Breast epithelium (tissue), 3 donors: ENCODE results near the gene PAX4.

ENCODE experiments used
- POLR2A ChIP-seq: fragments of 450-650 bp; IDR thresholded peaks from one replicate; pipeline ENCODE4 v1.6.1; 2016; ENCODE audit warnings: antibody characterized with exemption, mild to moderate bottlenecking, moderate library complexity
- POLR2AphosphoS5 ChIP-seq, 3 donors: sonication (generic); formaldehyde crosslinking; IDR thresholded peaks; one replicate each; pipeline ENCODE4 v1.6.1; 2017; ENCODE audit warnings: antibody characterized with exemption in 3 of 3
- TF ChIP-seq, protein P1 (sequence below), 3 donors: fragments of 450-650 bp; IDR thresholded peaks; one replicate each; pipeline ENCODE4 v1.5.1; 2016 to 2017; ENCODE audit warnings: antibody characterized with exemption in 3 of 3, mild to moderate bottlenecking in 3 of 3, moderate library complexity in 3 of 3

DNA sequence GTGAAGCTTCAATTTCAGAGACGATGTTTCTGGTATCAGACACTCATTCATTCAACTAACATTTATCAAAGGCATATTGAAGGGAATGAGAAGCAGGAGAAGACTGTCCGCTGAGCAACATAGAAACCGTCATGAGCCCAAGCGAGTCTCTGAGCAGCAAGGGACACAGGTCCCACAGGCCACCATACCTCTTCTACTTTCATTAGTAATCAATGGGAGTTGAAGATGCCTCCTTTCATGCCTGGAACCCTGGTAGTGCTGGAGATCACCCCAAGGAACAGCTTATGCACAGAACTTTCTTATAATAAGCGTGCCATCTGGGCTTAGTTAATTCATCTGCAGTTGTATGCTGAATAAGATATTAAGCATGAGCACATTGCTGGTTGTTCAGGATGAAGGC is 1.2 kb downstream of the PAX4 start:
- TF ChIP-seq, protein P1, sequence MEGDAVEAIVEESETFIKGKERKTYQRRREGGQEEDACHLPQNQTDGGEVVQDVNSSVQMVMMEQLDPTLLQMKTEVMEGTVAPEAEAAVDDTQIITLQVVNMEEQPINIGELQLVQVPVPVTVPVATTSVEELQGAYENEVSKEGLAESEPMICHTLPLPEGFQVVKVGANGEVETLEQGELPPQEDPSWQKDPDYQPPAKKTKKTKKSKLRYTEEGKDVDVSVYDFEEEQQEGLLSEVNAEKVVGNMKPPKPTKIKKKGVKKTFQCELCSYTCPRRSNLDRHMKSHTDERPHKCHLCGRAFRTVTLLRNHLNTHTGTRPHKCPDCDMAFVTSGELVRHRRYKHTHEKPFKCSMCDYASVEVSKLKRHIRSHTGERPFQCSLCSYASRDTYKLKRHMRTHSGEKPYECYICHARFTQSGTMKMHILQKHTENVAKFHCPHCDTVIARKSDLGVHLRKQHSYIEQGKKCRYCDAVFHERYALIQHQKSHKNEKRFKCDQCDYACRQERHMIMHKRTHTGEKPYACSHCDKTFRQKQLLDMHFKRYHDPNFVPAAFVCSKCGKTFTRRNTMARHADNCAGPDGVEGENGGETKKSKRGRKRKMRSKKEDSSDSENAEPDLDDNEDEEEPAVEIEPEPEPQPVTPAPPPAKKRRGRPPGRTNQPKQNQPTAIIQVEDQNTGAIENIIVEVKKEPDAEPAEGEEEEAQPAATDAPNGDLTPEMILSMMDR (IDR thresholded peaks at IDR 0.05): no peak
- no peak for TF ChIP-seq POLR2A
- TF ChIP-seq POLR2AphosphoS5 (IDR thresholded peaks at IDR 0.05): no peak
